Measurements from ENCODE around the gene XKR7.

DNA sequence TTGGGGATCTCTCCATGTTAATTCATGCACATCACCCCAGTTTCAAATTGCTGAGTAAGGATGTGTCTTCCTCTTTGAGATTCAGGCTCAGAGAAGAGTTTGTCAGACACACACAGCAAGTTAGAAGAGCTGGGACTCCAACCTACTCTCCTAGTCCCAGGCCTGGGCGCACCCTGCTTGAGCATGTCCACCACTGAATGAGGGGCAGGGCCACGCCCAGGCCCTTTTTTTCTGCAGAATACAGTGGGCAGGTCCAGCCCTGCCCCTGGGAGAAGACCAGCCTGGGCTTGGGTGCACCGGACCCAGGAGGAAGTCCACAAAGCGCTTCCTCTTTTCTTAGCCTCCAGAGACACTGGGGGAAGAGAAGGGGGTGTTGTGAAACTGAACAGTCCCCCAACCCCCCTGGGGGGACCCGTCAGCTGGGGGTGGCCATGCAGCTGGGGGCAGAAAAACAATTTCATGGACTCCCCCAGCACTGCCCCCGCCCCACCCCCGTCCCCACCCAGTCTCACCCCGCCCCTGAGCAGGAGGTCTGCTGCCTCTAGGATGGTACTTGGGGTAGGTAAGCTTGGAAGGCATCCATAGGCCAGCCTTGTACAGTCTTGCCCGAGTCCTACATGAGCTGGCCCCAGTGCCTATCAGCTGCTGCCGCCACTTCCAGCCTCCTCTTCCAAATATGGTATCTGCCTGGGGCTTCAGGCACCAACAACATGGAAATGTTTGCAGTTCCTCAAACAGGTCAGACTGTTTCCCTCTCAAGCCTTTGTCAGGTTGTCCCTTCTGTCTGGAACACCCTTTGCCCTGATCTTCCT lies 72.4 kb downstream of the XKR7 start:
- TF ChIP-seq, protein P1, sequence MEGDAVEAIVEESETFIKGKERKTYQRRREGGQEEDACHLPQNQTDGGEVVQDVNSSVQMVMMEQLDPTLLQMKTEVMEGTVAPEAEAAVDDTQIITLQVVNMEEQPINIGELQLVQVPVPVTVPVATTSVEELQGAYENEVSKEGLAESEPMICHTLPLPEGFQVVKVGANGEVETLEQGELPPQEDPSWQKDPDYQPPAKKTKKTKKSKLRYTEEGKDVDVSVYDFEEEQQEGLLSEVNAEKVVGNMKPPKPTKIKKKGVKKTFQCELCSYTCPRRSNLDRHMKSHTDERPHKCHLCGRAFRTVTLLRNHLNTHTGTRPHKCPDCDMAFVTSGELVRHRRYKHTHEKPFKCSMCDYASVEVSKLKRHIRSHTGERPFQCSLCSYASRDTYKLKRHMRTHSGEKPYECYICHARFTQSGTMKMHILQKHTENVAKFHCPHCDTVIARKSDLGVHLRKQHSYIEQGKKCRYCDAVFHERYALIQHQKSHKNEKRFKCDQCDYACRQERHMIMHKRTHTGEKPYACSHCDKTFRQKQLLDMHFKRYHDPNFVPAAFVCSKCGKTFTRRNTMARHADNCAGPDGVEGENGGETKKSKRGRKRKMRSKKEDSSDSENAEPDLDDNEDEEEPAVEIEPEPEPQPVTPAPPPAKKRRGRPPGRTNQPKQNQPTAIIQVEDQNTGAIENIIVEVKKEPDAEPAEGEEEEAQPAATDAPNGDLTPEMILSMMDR (IDR thresholded peaks at IDR 0.05) = no peak
- no peak for TF ChIP-seq POLR2A (IDR thresholded peaks at IDR 0.05)

Measured in esophagus squamous epithelium (tissue), 4 donors.